Measurements from ENCODE around the gene POMGNT2. TPM values are rescaled to one million over a fixed set of nuclear protein-coding genes. Genes with fewer than 3 reads are reported as not detected.

POMGNT2 gene
- total and polyA plus RNA-seq, 9 donors = 12.0 to 51.7 (median 36.0) TPM

- DNase-seq = no peak
- no peaks in the 10 kb centered on the region for H3K36me3 ChIP-seq
- H3K27me3 ChIP-seq = no peaks in the 10 kb centered on the region
- H3K4me3 ChIP-seq = no peak overlapping the region
- intact Hi-C loops (cut with DNase I) = loop anchor here in 1 of 4 donors (10.0 kb wide), 1 partner anchor 131 kb away; no protein-coding TSS in a partner anchor
- no peaks in the 10 kb centered on the region for H3K9me3 ChIP-seq
- H3K27ac ChIP-seq = no peak overlapping the region
- H3K4me1 ChIP-seq (ENCODE audit: insufficient read depth) = peaks cover 5% of the 10 kb centered on the region
- 96 to 99% (median 97%) methylated on average over 5 of the region's 5 CpGs for WGBS, 3 donors
- TF ChIP-seq EP300 (IDR thresholded peaks at IDR 0.05) (no peak), CTCF (IDR thresholded peaks at IDR 0.05) (no peak)
Observed at GRCh38 chr3:43095370-43095769, 10.5 kb downstream of the POMGNT2 start.

GRCh38 chr3:43094851-43095250 lies 11.0 kb downstream of the POMGNT2 start:
- H3K4me1 ChIP-seq (ENCODE audit: insufficient read depth) = peaks cover 5% of the 10 kb centered on the region
- intact Hi-C loops (cut with DNase I) = loop anchor here in 1 of 4 donors (10.0 kb wide), 1 partner anchor 130 kb away; no protein-coding TSS in a partner anchor
- DNase-seq = no peak
- TF ChIP-seq EP300 (IDR thresholded peaks at IDR 0.05) (no peak), POLR2A (IDR thresholded peaks at IDR 0.05) (no peak), CTCF (IDR thresholded peaks at IDR 0.05) (no peak)
- no peaks in the 10 kb centered on the region for H3K27me3 ChIP-seq
- H3K27ac ChIP-seq = no peak overlapping the region
- no peak overlapping the region for H3K4me3 ChIP-seq
- no peaks in the 10 kb centered on the region for H3K9me3 ChIP-seq
- no peaks in the 10 kb centered on the region for H3K36me3 ChIP-seq
- 97 to 99% (median 98%) methylated on average over 4 of the region's 4 CpGs for WGBS, 3 donors

- peaks cover 5% of the 10 kb centered on the region for H3K4me1 ChIP-seq (ENCODE audit: insufficient read depth)
- no peaks in the 10 kb centered on the region for H3K9me3 ChIP-seq
- no peak for DNase-seq
- no peaks in the 10 kb centered on the region for H3K27me3 ChIP-seq
- 92 to 95% (median 93%) methylated on average over 2 of the region's 2 CpGs for WGBS, 3 donors
- intact Hi-C loops (cut with DNase I) = loop anchor here in 1 of 4 donors (10.0 kb wide), 1 partner anchor 130 kb away; no protein-coding TSS in a partner anchor
- no peak for TF ChIP-seq POLR2A (IDR thresholded peaks at IDR 0.05)
- TF ChIP-seq EP300 (IDR thresholded peaks at IDR 0.05) = no peak
- TF ChIP-seq CTCF (IDR thresholded peaks at IDR 0.05) = no peak
- H3K4me3 ChIP-seq = no peak overlapping the region
- H3K27ac ChIP-seq = peak overlapping the region in 1 of 2 donors; percentile 9
- H3K36me3 ChIP-seq = no peaks in the 10 kb centered on the region
Observed at GRCh38 chr3:43094381-43094780, 11.5 kb downstream of the POMGNT2 start.

- H3K4me3 ChIP-seq = no peak overlapping the region
- H3K36me3 ChIP-seq = no peaks in the 10 kb centered on the region
- no peaks in the 10 kb centered on the region for H3K9me3 ChIP-seq
- intact Hi-C loops (cut with DNase I) = loop anchor here in 1 of 4 donors (10.0 kb wide), 1 partner anchor 129 kb away; no protein-coding TSS in a partner anchor
- H3K4me1 ChIP-seq (ENCODE audit: insufficient read depth) = peaks cover 5% of the 10 kb centered on the region
- no peaks in the 10 kb centered on the region for H3K27me3 ChIP-seq
- DNase-seq = no peak
- 56 to 86% (median 82%) methylated on average over 2 of the region's 2 CpGs for WGBS, 3 donors
- no peak for TF ChIP-seq POLR2A (IDR thresholded peaks at IDR 0.05)
- TF ChIP-seq CTCF (IDR thresholded peaks at IDR 0.05) = no peak
- no peak for TF ChIP-seq EP300 (IDR thresholded peaks at IDR 0.05)
- H3K27ac ChIP-seq = peak overlapping the region in 1 of 2 donors; percentile 9
Observed at GRCh38 chr3:43093974-43094373, 11.9 kb downstream of the POMGNT2 start.

All from ovary (tissue), 9 donors.